Measurements from ENCODE around the gene RAB8B. TPM values are rescaled to one million over a fixed set of nuclear protein-coding genes. Genes with fewer than 3 reads are reported as not detected.

The RAB8B gene
- total and polyA plus RNA-seq, 7 donors, result 2.5 to 18.1 (median 5.4) TPM

- H3K4me1 ChIP-seq, result peaks cover 8% of the 10 kb centered on the region
- ATAC-seq, result no peak
- no peaks in the 10 kb centered on the region for H3K9me3 ChIP-seq
- 82 to 95% (median 88%) methylated on average over 3 of the region's 3 CpGs for WGBS, 3 donors
- DNase-seq, result no peak
- H3K4me3 ChIP-seq, result no peak overlapping the region
- no peaks in the 10 kb centered on the region for H3K36me3 ChIP-seq (ENCODE audit: insufficient read depth in 1 of 2, low read depth in 1 of 2)
- H3K27me3 ChIP-seq (ENCODE audit: insufficient read depth in 3 of 3, low read length in 2 of 3), result no peaks in the 10 kb centered on the region
- TF ChIP-seq CTCF (IDR thresholded peaks at IDR 0.05), result no peak
- H3K27ac ChIP-seq, result no peak overlapping the region
- intact Hi-C loops (cut with DNase I), result no loop called here
Measured at GRCh38 chr15:63219196-63219710, 29.8 kb downstream of the RAB8B start.

GRCh38 chr15:63221346-63221745, 31.9 kb downstream of the RAB8B start:
- H3K27ac ChIP-seq, result no peak overlapping the region
- H3K4me1 ChIP-seq, result peaks cover 8% of the 10 kb centered on the region
- ATAC-seq (peak; percentile 77 to 98 (median 96)), DNase-seq (peak; percentile 25 to 62)
- intact Hi-C loops (cut with DNase I), result no loop called here
- no peak overlapping the region for H3K4me3 ChIP-seq
- no peaks in the 10 kb centered on the region for H3K27me3 ChIP-seq (ENCODE audit: insufficient read depth in 3 of 3, low read length in 2 of 3)
- 11 to 31% (median 14%) methylated on average over 3 of the region's 3 CpGs for WGBS, 3 donors
- TF ChIP-seq CTCF (IDR thresholded peaks at IDR 0.05), result no peak
- no peaks in the 10 kb centered on the region for H3K9me3 ChIP-seq
- H3K36me3 ChIP-seq (ENCODE audit: insufficient read depth in 1 of 2, low read depth in 1 of 2), result no peaks in the 10 kb centered on the region

- no peaks in the 10 kb centered on the region for H3K9me3 ChIP-seq
- no peak overlapping the region for H3K4me3 ChIP-seq
- H3K36me3 ChIP-seq (ENCODE audit: insufficient read depth in 1 of 2, low read depth in 1 of 2), result no peaks in the 10 kb centered on the region
- peaks cover 8% of the 10 kb centered on the region for H3K4me1 ChIP-seq
- no peak overlapping the region for H3K27ac ChIP-seq
- ATAC-seq, result no peak
- intact Hi-C loops (cut with DNase I), result no loop called here
- no peak for DNase-seq
- TF ChIP-seq CTCF (IDR thresholded peaks at IDR 0.05), result no peak
- WGBS, 3 donors, result 76 to 78% (median 77%) methylated on average over 6 of the region's 6 CpGs
- no peaks in the 10 kb centered on the region for H3K27me3 ChIP-seq (ENCODE audit: insufficient read depth in 3 of 3, low read length in 2 of 3)
Measured at GRCh38 chr15:63223463-63223862, 34.1 kb downstream of the RAB8B start.

GRCh38 chr15:63225381-63225780, 36.0 kb downstream of the RAB8B start:
- TF ChIP-seq CTCF (IDR thresholded peaks at IDR 0.05), result no peak
- 93 to 98% (median 97%) methylated on average over 3 of the region's 3 CpGs for WGBS, 3 donors
- no peak overlapping the region for H3K4me3 ChIP-seq
- intact Hi-C loops (cut with DNase I), result no loop called here
- no peaks in the 10 kb centered on the region for H3K36me3 ChIP-seq (ENCODE audit: insufficient read depth in 1 of 2, low read depth in 1 of 2)
- H3K9me3 ChIP-seq, result no peaks in the 10 kb centered on the region
- H3K27me3 ChIP-seq (ENCODE audit: insufficient read depth in 3 of 3, low read length in 2 of 3), result no peaks in the 10 kb centered on the region
- ATAC-seq, result no peak
- no peak overlapping the region for H3K27ac ChIP-seq
- no peak for DNase-seq
- peaks cover 8% of the 10 kb centered on the region for H3K4me1 ChIP-seq

Measured in psoas muscle (tissue), 8 donors.